K562 (cell line): ENCODE results near the gene KLHL30. TPM values are rescaled to one million over a fixed set of nuclear protein-coding genes. Genes with fewer than 3 reads are reported as not detected.

Source experiments
- ATAC-seq: fragments of 200-7000 bp; cut with Tn5 transposase; 3 replicates; pipeline ENCODE4 v1.9.1; 2020; ENCODE audit warnings: moderate library complexity
- BruUV-seq: library from RNA; stranded (reverse); fragments of 400-500 nt; replicated peaks from 2 replicates; lab custom pipeline; 2021; lab: Mats Ljungman, UMichigan
- CTCF ChIA-PET: fragments of 300-600 bp; formaldehyde crosslinking; extraction: SDS; loops from one replicate; lab custom pipeline; 2021; ENCODE audit warnings: low intra/inter-chr PET ratio; lab: Yijun Ruan, JAX
- POLR2A ChIA-PET: fragments of 300-600, 350-650 bp; sonication (Branson Sonifier 250); formaldehyde crosslinking; extraction: SDS; loops from one replicate; lab custom pipeline; 2021; ENCODE audit warnings: antibody characterized with exemption, inconsistent platforms; lab: Yijun Ruan, JAX
- DNase-seq, 4 experiments: peaks; one replicate each; pipeline versions ENCODE4 v3.0.0 to v3.0.0-alpha.2; 2011 to 2018; ENCODE audit warnings: low spot score in 3 of 4, mixed read lengths in 3 of 4; ENCODE audit errors: extremely low read depth in 1 of 4
- FAIRE-seq: peaks from 2 replicates; lab custom pipeline; 2011; peaks lifted over from hg19 to GRCh38; lab: Jason Lieb, UNC
- H2AFZ ChIP-seq: 2 replicates; pipeline ENCODE4 v1.6.0; 2011; ENCODE audit warnings: low read depth, low read length, control low read depth, inconsistent platforms
- H3K27ac ChIP-seq: fragments of 200-600 bp; 3 replicates; pipeline ENCODE4 v1.8.0; 2011; ENCODE audit warnings: low read depth, mild to moderate bottlenecking, control low read depth, inconsistent platforms, low read length, moderate library complexity, mixed read lengths; ENCODE audit errors: extremely low read depth
- H3K27me3 ChIP-seq, 2 experiments: fragments of 300-600 bp in 1 of 2; 2 replicates in 1 of 2; 3 replicates in 1 of 2; pipeline versions ENCODE4 v1.6.0 to v1.8.0; 2011; ENCODE audit warnings: inconsistent platforms in 2 of 2, low read length in 2 of 2, mild to moderate bottlenecking in 1 of 2, mixed read lengths in 1 of 2, moderate library complexity in 1 of 2; ENCODE audit not compliant: control insufficient read depth in 2 of 2, insufficient read depth in 2 of 2
- H3K36me3 ChIP-seq: fragments of 300-600 bp; 3 replicates; pipeline ENCODE4 v1.8.0; 2011; ENCODE audit warnings: mild to moderate bottlenecking, low read length, inconsistent platforms; ENCODE audit not compliant: control insufficient read depth, insufficient read depth
- H3K4me1 ChIP-seq, 2 experiments: fragments of 200-600 bp in 1 of 2; replicated peaks in 1 of 2; 2 replicates in 1 of 2; 3 replicates in 1 of 2; pipeline versions ENCODE4 v1.5.1 to v1.8.0; 2011; ENCODE audit warnings: inconsistent platforms in 2 of 2, low read length in 2 of 2, mild to moderate bottlenecking in 1 of 2, mixed read lengths in 1 of 2, moderate library complexity in 1 of 2; ENCODE audit not compliant: control insufficient read depth in 2 of 2, insufficient read depth in 2 of 2
- H3K4me2 ChIP-seq: 2 replicates; pipeline ENCODE4 v1.6.1; 2011; ENCODE audit warnings: low read length, control low read depth, inconsistent platforms, mixed read lengths; ENCODE audit not compliant: insufficient read depth
- H3K4me3 ChIP-seq: fragments of 200-600 bp; sonication (generic), shearing (Covaris generic); 2 replicates; pipeline ENCODE4 v1.5.1; 2016; ENCODE audit warnings: control low read depth, inconsistent platforms
- H3K79me2 ChIP-seq: fragments of 200-600 bp; 3 replicates; pipeline ENCODE4 v1.8.0; 2011; ENCODE audit warnings: low read length, inconsistent platforms; ENCODE audit not compliant: control insufficient read depth, insufficient read depth
- H3K9ac ChIP-seq, 2 experiments: 2 replicates each; pipeline versions ENCODE4 v1.6.0 to v1.6.1; 2011; ENCODE audit warnings: low read depth in 2 of 2, low read length in 2 of 2, control low read depth in 1 of 2, inconsistent platforms in 1 of 2, mild to moderate bottlenecking in 1 of 2, mixed read lengths in 1 of 2; ENCODE audit not compliant: insufficient read depth in 1 of 2
- H3K9me1 ChIP-seq: one replicate; pipeline ENCODE4 v1.6.0; 2011; ENCODE audit warnings: inconsistent platforms, mild to moderate bottlenecking, low read length, moderate library complexity; ENCODE audit not compliant: control insufficient read depth, insufficient read depth
- H3K9me3 ChIP-seq: replicated peaks from 2 replicates; pipeline ENCODE4 v1.5.1; 2011; ENCODE audit warnings: low read depth, low read length, inconsistent platforms; ENCODE audit not compliant: control insufficient read depth, insufficient read depth
- H4K20me1 ChIP-seq: replicated peaks from 2 replicates; pipeline ENCODE4 v1.6.1; 2011; ENCODE audit warnings: low read length, inconsistent platforms, mixed read lengths; ENCODE audit not compliant: control insufficient read depth, insufficient read depth
- ARNT ChIP-seq, 2 experiments: fragments of 450-650 bp; IDR thresholded peaks; 2 replicates each; pipeline ENCODE4 v1.6.1; 2016; ENCODE audit warnings: mild to moderate bottlenecking in 1 of 2
- BCLAF1 ChIP-seq, 2 experiments: fragments of 450-650 bp in 1 of 2; IDR thresholded peaks; 2 replicates each; pipeline ENCODE4 v1.6.1; 2011 to 2017; ENCODE audit warnings: low read depth in 2 of 2, antibody characterized with exemption in 1 of 2, borderline replicate concordance in 1 of 2, low read length in 1 of 2, mild to moderate bottlenecking in 1 of 2, mixed read lengths in 1 of 2; ENCODE audit not compliant: control insufficient read depth in 1 of 2
- MAFF ChIP-seq: IDR thresholded peaks from 2 replicates; pipeline ENCODE4 v1.6.1; 2012; ENCODE audit warnings: low read length, improper control_type of control experiment
- NFYB ChIP-seq: IDR thresholded peaks from 2 replicates; pipeline ENCODE4 v1.6.1; 2011; ENCODE audit warnings: mild to moderate bottlenecking, moderate library complexity; ENCODE audit not compliant: insufficient read length; ENCODE audit errors: extremely low read depth
- NRF1 ChIP-seq, 2 experiments: fragments of 450-650 bp; IDR thresholded peaks in 1 of 2; conservative IDR thresholded peaks in 1 of 2; 2 replicates each; pipeline ENCODE4 v1.6.1; 2014; ENCODE audit warnings: mild to moderate bottlenecking in 2 of 2
- PHF21A ChIP-seq: fragments of 450-650 bp; IDR thresholded peaks from 2 replicates; pipeline ENCODE4 v1.6.1; 2017; ENCODE audit warnings: low read depth, borderline replicate concordance
- POLR2B ChIP-seq: fragments of 450-650 bp; IDR thresholded peaks from 2 replicates; pipeline ENCODE4 v1.6.1; 2018; ENCODE audit warnings: low read depth; ENCODE audit not compliant: partially characterized antibody
- PREB ChIP-seq: sonication (generic); formaldehyde crosslinking; IDR thresholded peaks from 2 replicates; pipeline ENCODE4 v1.8.1; 2023; ENCODE audit warnings: mild to moderate bottlenecking, missing genetic modification reagents
- SIRT6 ChIP-seq: IDR thresholded peaks from one replicate; pipeline ENCODE4 v1.6.1; 2012; ENCODE audit warnings: low read depth, mild to moderate bottlenecking, control low read depth, inconsistent platforms, low read length, moderate library complexity
- XRCC4 ChIP-seq: IDR thresholded peaks from one replicate; pipeline ENCODE4 v1.6.1; 2011; ENCODE audit not compliant: insufficient read depth, insufficient read length; ENCODE audit errors: extremely low read depth
- ZBTB8A ChIP-seq: fragments of 450-650 bp; IDR thresholded peaks from 2 replicates; pipeline ENCODE4 v1.6.1; 2018; ENCODE audit warnings: mild to moderate bottlenecking, moderate library complexity; ENCODE audit not compliant: partially characterized antibody
- ZC3H11A ChIP-seq: IDR thresholded peaks from 2 replicates; pipeline ENCODE4 v1.6.1; 2012; ENCODE audit warnings: low read depth, low read length, improper control_type of control experiment
- ZNF785 ChIP-seq: fragments of 250-450 bp; sonication (Bioruptor Pico); IDR thresholded peaks from 2 replicates; pipeline ENCODE4 v1.4.0; 2020; ENCODE audit warnings: mild to moderate bottlenecking
- WGBS: fragments of 100-300 bp; shearing (Covaris generic); methylation state at CpG from one replicate; pipeline ENCODE4 v1.1.6; 2016; ENCODE audit warnings: low coverage, mixed read lengths; ENCODE audit not compliant: insufficient coverage; ENCODE audit errors: missing lambda C conversion rate; 5-methylcytosine and 5-hydroxymethylcytosine counted together
- in situ Hi-C: fragments of 300-500 bp; cut with MboI; formaldehyde crosslinking; loops from 4 replicates; pipeline ENCODE4 v1.15.0; 2018; ENCODE audit warnings: inconsistent platforms, mixed read lengths
- intact Hi-C: fragments of 100-400 bp; cut with micrococcal nuclease; formaldehyde crosslinking; loops from 2 replicates; pipeline ENCODE4 v1.14.2; 2022
- polyA plus RNA-seq, 8 experiments: library from polyadenylated mRNA; depleted of rRNA in 4 of 8; stranded (reverse) in 5 of 8; unstranded in 3 of 8; fragments of >200 nt; fragmentation: Nextera tagmentation in 2 of 8; fragmentation: Illumina TruSeq in 1 of 8; extraction: Ambion mirVana in 2 of 8; extraction: Trizol in 1 of 8; gene quantifications; 2 replicates each; pipeline versions ENCODE4 v1.2.1 to v1.2.3, GENCODE V29; 2011 to 2014; ENCODE audit warnings: inconsistent platforms in 1 of 8, missing spikeins in 1 of 8
- total RNA-seq, 7 experiments: library from RNA; depleted of rRNA in 6 of 7; stranded (reverse); fragments of >200 nt in 6 of 7; fragmentation: Illumina TruSeq in 2 of 7; extraction: Trizol in 2 of 7; gene quantifications; 2 replicates each; pipeline versions ENCODE4 v1.2.1 to v1.2.3, GENCODE V29; 2011 to 2021; ENCODE audit warnings: low replicate concordance in 1 of 7

KLHL30 gene
- total and polyA plus RNA-seq, 9 of the 15 experiments (the other 6 are each of a cell fraction or from before 2014, with no cell fraction given), result 0.04 TPM; not detected in 8

GRCh38 chr2:238128061-238128440 lies 10.4 kb upstream of the KLHL30 start:
- intact Hi-C loops, result no loop called here
- peaks cover 0 to 58% of the 10 kb centered on the region in 2 experiments; a peak in 3 of 5 replicates for H3K4me1 ChIP-seq
- TF ChIP-seq SIRT6 (no peak), NFYB (no peak), XRCC4 (no peak), MAFF (no peak), PHF21A (no peak)
- no peaks in the 10 kb centered on the region for H4K20me1 ChIP-seq
- no TSS peak for BruUV-seq
- no peak overlapping the region for H3K9ac ChIP-seq
- ChIA-PET CTCF (no interaction called here), POLR2A (no interaction called here)
- DNase-seq (no peak), ATAC-seq (no peak), FAIRE-seq (no peak)
- H3K79me2 ChIP-seq, result no peaks in the 10 kb centered on the region
- peaks cover 5 to 50% of the 10 kb centered on the region in 2 experiments; a peak in 4 of 5 replicates for H3K27me3 ChIP-seq
- H3K4me2 ChIP-seq, result no peak overlapping the region
- H2AFZ ChIP-seq, result no peak overlapping the region
- no peak overlapping the region for H3K4me3 ChIP-seq
- no peaks in the 10 kb centered on the region for H3K36me3 ChIP-seq
- in situ Hi-C loops, result no loop called here
- no peaks in the 10 kb centered on the region for H3K9me1 ChIP-seq
- no peak overlapping the region for H3K27ac ChIP-seq
- 0 out of 2 replicates have a peak, but pooled peaks cover 2% of the 10 kb centered on the region for H3K9me3 ChIP-seq
- 71% methylated on average over 8 of the region's 22 CpGs for WGBS

GRCh38 chr2:238128534-238129001 lies 9.9 kb upstream of the KLHL30 start:
- H3K4me2 ChIP-seq, result no peak overlapping the region
- no peak overlapping the region for H3K9ac ChIP-seq
- in situ Hi-C loops, result no loop called here
- intact Hi-C loops, result no loop called here
- ChIA-PET POLR2A (no interaction called here), CTCF (no interaction called here)
- no peaks in the 10 kb centered on the region for H3K36me3 ChIP-seq
- WGBS, result 59% methylated on average over 13 of the region's 30 CpGs
- H3K27ac ChIP-seq, result no peak overlapping the region
- no peak overlapping the region for H2AFZ ChIP-seq
- BruUV-seq, result no TSS peak
- H3K79me2 ChIP-seq, result no peaks in the 10 kb centered on the region
- no peak overlapping the region for H3K4me3 ChIP-seq
- H3K4me1 ChIP-seq, result peaks cover 0 to 55% of the 10 kb centered on the region in 2 experiments; a peak in 3 of 5 replicates
- H3K9me1 ChIP-seq, result no peaks in the 10 kb centered on the region
- peaks cover 5 to 48% of the 10 kb centered on the region in 2 experiments; a peak in 4 of 5 replicates for H3K27me3 ChIP-seq
- DNase-seq (no peak), ATAC-seq (no peak), FAIRE-seq (no peak)
- 0 out of 2 replicates have a peak, but pooled peaks cover 2% of the 10 kb centered on the region for H3K9me3 ChIP-seq
- no peaks in the 10 kb centered on the region for H4K20me1 ChIP-seq
- TF ChIP-seq ZC3H11A, result no peak
- no peak for TF ChIP-seq PREB (CRISPR knock-in tag)
- TF ChIP-seq ZNF785 (CRISPR knock-in tag), result no peak
- no peak for TF ChIP-seq ZBTB8A
- no peak for TF ChIP-seq ARNT (IDR thresholded peaks at IDR 0.05)
- no peak for TF ChIP-seq NRF1 (conservative IDR thresholded peaks at IDR 0.05 in 1 of 2, IDR thresholded peaks at IDR 0.05 in 1 of 2)
- no peak for TF ChIP-seq BCLAF1 (IDR thresholded peaks at IDR 0.05; ENCODE audit: borderline replicate concordance in 1 of 2, control insufficient read depth in 1 of 2, low read depth in 2 of 2, low read length in 1 of 2)
- no peak for TF ChIP-seq POLR2B
